Amniotic stem cell (primary cell): ENCODE results near the gene SUSD6.

Source experiments
- DNase-seq: peaks from one replicate; lab custom pipeline; 2025; lab: John Stamatoyannopoulos, UW

The SUSD6 gene

GRCh38 chr14:69672356-69672755 lies 61.0 kb downstream of the SUSD6 start:
- DNase-seq, result no peak

GRCh38 chr14:69673104-69673503 lies 61.7 kb downstream of the SUSD6 start:
- no peak for DNase-seq

DNA sequence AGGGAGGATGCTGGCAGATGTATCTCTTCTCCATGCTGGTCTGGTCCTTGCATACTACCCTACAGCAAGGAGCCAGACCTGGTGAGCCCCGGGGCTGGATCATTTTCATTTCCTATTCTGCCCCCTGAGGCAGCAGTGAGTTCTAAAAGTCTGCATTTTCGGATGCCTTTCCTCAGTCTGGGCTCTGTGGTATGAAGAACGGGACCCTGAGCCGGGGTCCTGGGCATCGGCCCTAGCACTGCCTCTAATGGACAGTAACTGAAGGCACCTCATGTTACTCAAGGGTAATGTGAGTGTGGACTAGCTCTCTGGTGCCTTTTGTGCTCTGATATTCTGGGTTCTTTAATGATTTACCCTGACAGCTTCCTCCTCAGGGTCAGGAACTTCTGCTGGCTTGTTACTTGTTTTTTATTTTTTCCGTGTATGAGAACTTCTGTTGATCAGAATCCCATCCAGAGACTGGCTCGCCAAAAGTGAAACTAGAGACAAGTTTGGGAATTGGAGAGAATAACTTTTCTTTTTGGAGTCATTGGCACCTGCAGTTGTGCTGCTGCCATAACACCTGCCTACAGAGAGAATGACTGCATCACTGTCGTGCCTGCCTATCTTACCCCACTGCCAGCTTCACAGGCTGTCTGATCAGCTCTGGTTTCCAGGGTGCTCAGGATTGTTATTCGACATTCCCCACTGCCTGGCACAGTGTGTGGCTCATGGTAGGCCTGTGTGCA lies 62.3 kb downstream of the SUSD6 start:
- DNase-seq, result no peak

DNA sequence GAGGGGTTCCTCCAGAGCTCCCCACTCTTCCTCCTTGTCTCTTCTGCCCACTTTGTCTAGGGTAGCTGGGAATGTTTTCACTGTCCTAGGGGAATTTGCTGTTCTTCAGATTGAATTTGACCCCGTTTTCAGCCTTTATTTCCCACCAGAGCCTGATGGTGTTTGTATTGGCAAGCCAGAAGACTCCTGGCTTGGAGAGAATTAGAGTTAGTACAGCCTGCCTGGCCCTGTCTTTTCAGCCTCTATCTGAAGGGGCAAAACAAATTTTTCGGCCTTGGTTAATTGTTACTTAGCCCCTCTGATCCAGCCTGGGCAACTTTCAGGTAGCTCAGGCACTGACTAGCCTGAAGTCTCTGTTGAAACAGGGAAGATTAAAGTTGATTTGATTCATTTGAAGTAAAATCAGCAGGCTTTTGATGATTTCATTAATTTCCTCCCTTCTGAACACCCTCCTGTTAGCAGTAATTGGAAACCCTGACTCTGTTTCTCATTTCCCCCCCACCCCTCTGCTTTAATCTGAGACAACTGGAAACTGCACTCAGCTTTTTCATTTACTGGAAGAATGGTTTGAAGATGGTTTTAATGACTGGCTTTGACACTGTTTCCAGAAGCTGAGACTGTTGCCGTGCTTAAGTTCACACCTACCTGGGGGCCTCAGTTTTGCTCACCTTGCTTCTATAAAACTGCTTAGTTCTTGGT lies 63.3 kb downstream of the SUSD6 start:
- DNase-seq, result no peak

DNA sequence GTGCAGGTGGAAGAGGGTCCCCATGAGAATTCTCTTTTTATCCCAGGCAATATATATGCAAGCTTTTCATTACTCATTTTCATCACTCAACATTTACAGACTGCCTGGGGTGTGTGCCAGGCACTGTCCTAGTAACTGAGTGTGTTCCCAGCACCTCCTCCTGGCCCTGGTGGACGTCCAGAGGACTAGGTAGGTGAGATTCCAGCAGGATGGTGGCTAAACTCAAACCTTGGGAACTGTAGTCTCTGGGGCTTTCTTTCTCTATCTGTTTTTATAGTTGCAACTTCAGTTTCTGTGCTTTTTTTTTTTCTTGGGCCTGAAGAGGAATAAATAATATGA lies 63.8 kb downstream of the SUSD6 start:
- no peak for DNase-seq

GRCh38 chr14:69675877-69676416 lies 64.6 kb downstream of the SUSD6 start:
- no peak for DNase-seq

DNA sequence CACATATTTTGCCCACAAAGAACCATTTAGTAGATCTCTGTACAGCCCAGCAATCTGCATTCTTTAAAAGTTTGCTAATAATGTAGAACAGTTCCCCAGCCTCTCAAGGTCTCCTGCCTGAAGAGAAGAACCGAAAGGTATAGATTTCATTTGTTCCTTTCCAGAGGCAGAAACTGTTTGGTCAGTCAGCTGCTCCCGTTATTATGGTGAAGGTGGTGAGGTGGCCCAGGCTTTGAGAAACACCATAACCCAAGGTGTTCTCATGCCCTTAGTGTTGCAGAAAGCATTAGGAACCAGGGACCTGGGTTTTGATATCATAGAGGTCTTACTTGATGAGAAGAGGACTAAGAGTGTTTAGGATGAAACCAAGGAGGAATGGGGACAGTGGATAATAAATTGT lies 65.3 kb downstream of the SUSD6 start:
- DNase-seq, result no peak

DNA sequence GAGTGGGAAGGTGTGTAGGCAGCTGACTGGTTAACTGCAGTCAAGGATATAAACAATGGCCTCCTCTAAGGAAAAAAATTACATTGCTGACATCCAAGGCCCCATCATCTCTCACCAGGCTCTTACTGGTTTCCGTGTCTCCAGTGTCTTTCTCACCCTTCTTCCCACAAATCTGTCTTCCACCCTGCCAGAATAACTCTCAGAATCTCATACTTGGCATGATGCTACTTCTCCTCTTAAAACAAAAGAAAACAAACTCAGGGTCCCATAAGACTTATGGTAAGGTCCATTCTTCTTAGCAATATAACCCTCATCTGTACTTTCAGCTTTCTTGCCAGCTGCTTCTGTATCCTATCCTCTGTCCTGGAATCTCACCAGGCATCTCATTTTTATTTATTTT lies 68.9 kb downstream of the SUSD6 start:
- no peak for DNase-seq

GRCh38 chr14:69682136-69682535 lies 70.7 kb downstream of the SUSD6 start:
- DNase-seq, result no peak

- DNase-seq, result no peak
These were observed 71.3 kb downstream of the SUSD6 start for GRCh38 chr14:69682621-69683263.

GRCh38 chr14:69683971-69684370 lies 72.6 kb downstream of the SUSD6 start:
- DNase-seq, result no peak

DNA sequence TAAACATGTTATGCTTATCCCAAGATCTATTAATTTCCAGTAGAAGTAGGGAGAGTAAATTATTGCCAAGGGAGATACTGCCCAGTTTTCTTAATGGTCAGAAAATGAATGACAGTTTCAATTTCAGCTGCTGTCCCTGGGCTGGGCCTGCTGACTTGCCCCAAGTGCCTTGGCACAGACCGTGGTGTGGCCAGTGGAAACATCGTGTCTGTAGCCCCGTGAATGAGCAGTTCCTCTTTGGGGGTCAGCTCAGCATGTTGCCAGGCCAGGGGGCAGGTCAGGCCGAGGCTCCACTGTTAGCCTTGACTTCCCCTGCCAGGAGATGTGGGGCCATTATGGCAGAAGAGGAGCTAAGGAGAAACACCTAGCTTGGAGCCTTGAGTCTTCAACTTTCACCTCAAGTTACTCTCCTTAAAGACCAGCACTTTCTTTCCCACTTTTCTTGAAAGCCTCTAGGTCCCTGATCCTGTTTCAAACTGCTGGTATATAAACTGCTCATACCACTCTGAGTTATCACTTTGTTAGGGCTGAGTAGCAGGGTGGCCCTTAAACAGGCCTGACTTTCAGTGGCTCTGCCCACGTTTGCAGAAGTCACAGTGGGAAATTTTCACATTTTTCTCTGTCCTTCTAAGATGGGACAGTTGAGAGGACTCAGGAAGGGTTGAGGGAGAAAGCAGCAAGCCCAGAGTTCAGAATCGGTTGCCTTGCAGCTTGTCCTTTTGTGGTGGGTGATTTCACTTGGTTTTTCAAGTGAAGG lies 73.2 kb downstream of the SUSD6 start:
- DNase-seq, result no peak

DNA sequence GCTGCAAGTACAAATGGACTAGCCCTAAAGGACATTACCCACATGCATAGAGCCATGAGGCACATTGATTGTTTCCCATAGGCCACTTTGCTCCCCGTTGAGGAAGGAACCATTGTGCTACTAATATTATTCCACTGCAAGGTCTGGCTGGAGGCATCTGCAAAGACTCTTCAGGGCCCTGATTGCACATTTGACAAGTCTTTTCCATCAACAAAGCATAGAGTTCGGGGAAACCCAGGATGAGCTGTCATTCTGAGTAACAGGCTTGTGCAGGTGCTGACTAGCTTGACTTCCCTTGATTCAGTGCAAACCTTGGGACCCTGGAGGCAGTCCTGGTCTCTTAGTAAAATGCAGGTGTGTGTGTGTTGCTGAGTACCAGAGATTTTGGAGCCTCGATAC lies 73.8 kb downstream of the SUSD6 start:
- no peak for DNase-seq

DNA sequence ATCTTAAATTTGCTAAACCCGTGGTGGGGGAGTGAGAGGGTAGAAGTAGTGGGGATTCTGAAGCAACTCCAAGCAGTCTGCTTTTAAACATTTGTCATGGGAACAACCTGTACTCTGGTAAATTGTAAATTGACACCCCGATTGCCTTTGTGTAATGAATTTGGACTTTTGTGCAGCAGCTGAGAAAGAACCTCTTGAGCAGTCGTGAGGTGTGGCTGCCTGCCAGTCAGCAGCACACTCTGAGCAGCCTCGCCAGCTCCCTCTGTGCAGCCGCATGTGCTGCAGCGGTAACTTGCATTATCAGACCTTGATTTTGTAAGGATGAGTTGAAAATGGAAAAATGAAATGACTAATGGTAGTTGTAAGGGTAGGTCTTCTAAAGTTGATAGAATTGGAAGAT lies 74.3 kb downstream of the SUSD6 start:
- no peak for DNase-seq

DNA sequence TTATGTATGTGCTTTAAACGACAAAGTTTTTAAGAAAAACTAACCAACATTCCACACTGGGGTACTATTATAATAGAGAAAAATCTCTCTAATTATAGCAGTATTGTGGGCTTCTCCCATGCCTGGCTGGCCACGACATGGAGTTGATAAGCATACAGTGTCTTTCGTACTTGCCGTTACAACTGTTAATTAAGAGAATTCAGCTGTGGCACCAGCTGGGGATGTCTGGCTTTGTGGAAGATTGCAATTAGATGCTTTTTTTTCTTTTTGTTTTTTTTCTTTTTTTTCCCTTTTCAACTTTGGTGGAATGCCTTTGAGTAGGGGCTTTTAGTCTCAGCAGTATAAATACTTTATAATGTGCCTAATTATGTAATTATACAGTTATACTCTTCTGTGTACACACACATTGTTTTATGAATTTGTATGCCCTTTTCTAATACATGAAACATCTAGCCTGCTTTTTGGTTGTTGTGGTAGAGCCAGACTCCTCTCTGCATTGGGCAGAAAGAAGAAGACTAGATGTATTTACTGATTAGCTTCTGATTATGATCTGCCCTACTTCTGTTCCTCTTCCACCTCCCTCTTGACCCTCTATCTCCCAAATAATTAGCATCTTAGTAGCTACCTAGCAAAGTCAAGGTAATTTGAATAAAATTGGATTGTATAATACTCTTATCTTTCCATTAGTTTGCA lies 76.4 kb downstream of the SUSD6 start:
- no peak for DNase-seq

GRCh38 chr14:69688299-69688649 lies 76.9 kb downstream of the SUSD6 start:
- no peak for DNase-seq

DNA sequence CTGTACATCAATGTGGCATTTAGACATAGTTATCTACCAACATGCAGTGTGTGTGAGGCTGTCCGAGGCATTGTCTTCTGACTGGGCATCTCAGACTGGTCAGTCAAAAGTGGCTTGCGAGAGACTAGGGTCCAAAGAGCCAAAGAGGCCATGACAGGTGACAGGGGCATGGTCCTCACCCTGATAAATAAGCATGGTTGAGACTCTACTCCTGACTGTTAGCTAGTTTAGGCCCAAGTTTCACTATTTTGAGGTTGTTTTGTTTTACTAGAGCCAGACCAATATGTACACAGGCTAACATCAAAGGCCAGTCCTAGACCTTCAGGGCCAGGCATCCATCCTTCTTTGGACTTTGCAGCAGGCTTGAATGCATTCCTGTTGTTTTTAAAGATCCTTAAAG lies 78.6 kb downstream of the SUSD6 start:
- no peak for DNase-seq

DNA sequence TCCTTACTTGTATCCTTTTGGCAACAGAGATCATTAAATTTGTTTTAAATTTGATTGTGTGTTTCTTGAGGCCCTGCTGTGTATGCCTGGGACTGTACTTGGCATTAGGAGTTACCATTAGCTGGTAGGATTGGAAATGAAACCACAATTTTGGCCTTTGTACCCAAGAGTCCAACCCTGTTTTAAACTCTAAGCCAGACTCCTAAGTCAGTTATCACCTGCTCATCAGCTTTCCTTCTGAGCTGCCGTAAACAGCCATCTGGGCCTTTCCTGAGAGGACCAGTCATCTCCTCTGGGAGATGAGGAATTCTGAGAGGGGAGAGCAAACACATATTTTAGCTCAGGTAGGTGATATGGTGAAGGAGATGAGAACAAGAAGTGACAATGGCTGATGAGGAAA lies 81.2 kb downstream of the SUSD6 start:
- DNase-seq, result no peak

GRCh38 chr14:69693145-69693544 lies 81.7 kb downstream of the SUSD6 start:
- no peak for DNase-seq

- DNase-seq, result no peak
These were observed 82.7 kb downstream of the SUSD6 start for GRCh38 chr14:69693801-69694729.
